ENCODE data around the gene TRANK1. TPM values are rescaled to one million over a fixed set of nuclear protein-coding genes. Genes with fewer than 3 reads are reported as not detected.
A peak's percentile ranks its signal among the peaks of the same experiment; 100 is the strongest.

Gene TRANK1
- total RNA-seq, 1 experiment from 2014 or later: 10.5 TPM

GRCh38 chr3:36965440-36965839 is 20.6 kb upstream of the TRANK1 start:
- peak; percentile 24 for DNase-seq (ENCODE audit: low spot score)
- peak overlapping the region; percentile 4; the same call in 1 of the 2 replicates for H3K4me3 Mint-ChIP-seq
- ChIA-PET CTCF (interaction anchor here (1.0 kb wide), 1 partner anchor 28 kb away, joined by 7 read pairs; the partner anchor contains the start of genes EPM2AIP1 and MLH1), POLR2A (interaction anchor here (1.1 kb wide), 1 partner anchor 27 kb away, joined by 4 read pairs; the partner anchor contains the start of genes EPM2AIP1 and MLH1)
- peaks cover 32% of the 10 kb centered on the region for H3K4me1 Mint-ChIP-seq
- H3K36me3 Mint-ChIP-seq: no peaks in the 10 kb centered on the region
- H3K27ac Mint-ChIP-seq: peak overlapping the region; percentile 38
- TF ChIP-seq JUN (CRISPR knock-in tag; IDR thresholded peaks at IDR 0.05) (no peak), CREB1 (CRISPR knock-in tag; IDR thresholded peaks at IDR 0.05) (no peak), MAX (CRISPR knock-in tag; IDR thresholded peaks at IDR 0.05) (no peak), GTF2I (CRISPR knock-in tag; conservative IDR thresholded peaks at IDR 0.05) (no peak), SOX15 (CRISPR knock-in tag; IDR thresholded peaks at IDR 0.05) (no peak), ZBTB21 (CRISPR knock-in tag; IDR thresholded peaks at IDR 0.05; ENCODE audit: borderline replicate concordance) (no peak), NR1H2 (CRISPR knock-in tag; IDR thresholded peaks at IDR 0.05) (no peak)
- H3K9me3 Mint-ChIP-seq: no peaks in the 10 kb centered on the region
- H3K27me3 Mint-ChIP-seq (ENCODE audit: low read depth): no peaks in the 10 kb centered on the region
- peak; percentile 11; the same call in 1 of the 2 replicates for ATAC-seq

GRCh38 chr3:36964817-36965216 is 20.0 kb upstream of the TRANK1 start:
- CTCF ChIA-PET: no interaction called here
- Mint-ChIP-seq H3K27me3 (ENCODE audit: low read depth) (no peaks in the 10 kb centered on the region), H3K4me1 (peaks cover 28% of the 10 kb centered on the region), H3K27ac (no peak overlapping the region; the same call in 1 of the 2 replicates), H3K9me3 (no peaks in the 10 kb centered on the region), H3K4me3 (no peak overlapping the region), H3K36me3 (no peaks in the 10 kb centered on the region)
- DNase-seq (ENCODE audit: low spot score): no peak
- no peak for ATAC-seq
- POLR2A ChIA-PET: no interaction called here
- TF ChIP-seq ZBTB43 (CRISPR knock-in tag; IDR thresholded peaks at IDR 0.05) (no peak), GABPB1 (CRISPR knock-in tag; IDR thresholded peaks at IDR 0.05) (no peak), TEAD1 (CRISPR knock-in tag; IDR thresholded peaks at IDR 0.05) (no peak), HMGA2 (CRISPR knock-in tag; IDR thresholded peaks at IDR 0.05) (no peak), E2F4 (CRISPR knock-in tag; IDR thresholded peaks at IDR 0.05; ENCODE audit: borderline replicate concordance, low read depth) (no peak), TP53 (CRISPR knock-in tag; IDR thresholded peaks at IDR 0.05) (no peak), PREB (CRISPR knock-in tag; IDR thresholded peaks at IDR 0.05; ENCODE audit: borderline replicate concordance) (no peak), ATF2 (CRISPR knock-in tag; IDR thresholded peaks at IDR 0.05; ENCODE audit: borderline replicate concordance, low read depth) (no peak), MLX (CRISPR knock-in tag; IDR thresholded peaks at IDR 0.05) (no peak), ATF6 (CRISPR knock-in tag; IDR thresholded peaks at IDR 0.05) (no peak), SMAD4 (CRISPR knock-in tag; IDR thresholded peaks at IDR 0.05) (no peak), ETV6 (CRISPR knock-in tag; IDR thresholded peaks at IDR 0.05) (no peak), ZNF425 (CRISPR knock-in tag; conservative IDR thresholded peaks at IDR 0.05) (no peak), JAZF1 (CRISPR knock-in tag; IDR thresholded peaks at IDR 0.05) (no peak), ATF3 (CRISPR knock-in tag; conservative IDR thresholded peaks at IDR 0.05) (no peak), ZBTB21 (CRISPR knock-in tag; IDR thresholded peaks at IDR 0.05; ENCODE audit: borderline replicate concordance) (no peak), ZNF138 (CRISPR knock-in tag; conservative IDR thresholded peaks at IDR 0.05) (no peak), GRHL2 (CRISPR knock-in tag; IDR thresholded peaks at IDR 0.05; ENCODE audit: insufficient replicate concordance, severe bottlenecking) (no peak), NFYB (CRISPR knock-in tag; conservative IDR thresholded peaks at IDR 0.05; ENCODE audit: low read depth) (no peak), MYBL2 (CRISPR knock-in tag; IDR thresholded peaks at IDR 0.05) (no peak)

Data from WTC11 (cell line).